ENCODE data around the gene KCNA2. TPM values are rescaled to one million over a fixed set of nuclear protein-coding genes. Genes with fewer than 3 reads are reported as not detected.

KCNA2 gene
- total RNA-seq, 1 experiment from 2014 or later = 0.11 TPM

GRCh38 chr1:110610696-110611286, 4.6 kb upstream of the KCNA2 start:
- H3K27me3 ChIP-seq (replicated peaks; ENCODE audit: control insufficient read depth, insufficient read depth, low read length) = no peaks in the 10 kb centered on the region; the same call in 1 of the 2 replicates
- TF ChIP-seq CTCF (IDR thresholded peaks at IDR 0.05; ENCODE audit: insufficient read depth in 1 of 2, low read depth in 1 of 2, low read length in 1 of 2, severe bottlenecking in 1 of 2, unreplicated experiment in 1 of 2) = no peak
- H3K4me3 ChIP-seq (ENCODE audit: low read depth, low read length) = no peak overlapping the region
- no TSS peak for BruUV-seq (replicated peaks)
- no peaks in the 10 kb centered on the region for H3K27me3 Mint-ChIP-seq (ENCODE audit: insufficient read depth, unreplicated experiment)
- no peaks in the 10 kb centered on the region for H3K9me3 ChIP-seq
- DNase-seq = no peak
- H3K27ac Mint-ChIP-seq (ENCODE audit: unreplicated experiment) = no peak overlapping the region
- ChIA-PET CTCF (interaction anchor here (0.9 kb wide), 1 partner anchor 9 kb away, joined by 3 read pairs; no protein-coding TSS in a partner anchor), POLR2A (no interaction called here)
- H3K4me1 ChIP-seq = no peaks in the 10 kb centered on the region
- no peaks in the 10 kb centered on the region for H3K36me3 ChIP-seq (ENCODE audit: control insufficient read depth, insufficient read depth, low read length)
- H3K36me3 Mint-ChIP-seq (ENCODE audit: insufficient read depth, unreplicated experiment) = no peaks in the 10 kb centered on the region
- no peaks in the 10 kb centered on the region for H3K9me3 Mint-ChIP-seq (ENCODE audit: unreplicated experiment)
- H3K4me1 Mint-ChIP-seq (ENCODE audit: low read depth, unreplicated experiment) = peaks cover 5% of the 10 kb centered on the region
- intact Hi-C loops (cut with micrococcal nuclease; ENCODE audit: unreplicated experiment) = no loop called here
- H3K4me3 Mint-ChIP-seq (ENCODE audit: unreplicated experiment) = no peak overlapping the region

GRCh38 chr1:110610084-110610483, 3.9 kb upstream of the KCNA2 start:
- Mint-ChIP-seq H3K27me3 (ENCODE audit: insufficient read depth, unreplicated experiment) (no peaks in the 10 kb centered on the region), H3K4me1 (ENCODE audit: low read depth, unreplicated experiment) (peaks cover 5% of the 10 kb centered on the region), H3K4me3 (ENCODE audit: unreplicated experiment) (no peak overlapping the region), H3K27ac (ENCODE audit: unreplicated experiment) (no peak overlapping the region), H3K36me3 (ENCODE audit: insufficient read depth, unreplicated experiment) (no peaks in the 10 kb centered on the region), H3K9me3 (ENCODE audit: unreplicated experiment) (no peaks in the 10 kb centered on the region)
- Histone ChIP-seq H3K9me3 (no peaks in the 10 kb centered on the region), H3K36me3 (ENCODE audit: control insufficient read depth, insufficient read depth, low read length) (no peaks in the 10 kb centered on the region), H3K4me1 (no peaks in the 10 kb centered on the region), H3K27me3 (replicated peaks; ENCODE audit: control insufficient read depth, insufficient read depth, low read length) (no peaks in the 10 kb centered on the region; the same call in 1 of the 2 replicates), H3K4me3 (ENCODE audit: low read depth, low read length) (no peak overlapping the region)
- ChIA-PET POLR2A (no interaction called here), CTCF (no interaction called here)
- BruUV-seq (replicated peaks) = no TSS peak
- TF ChIP-seq CTCF (IDR thresholded peaks at IDR 0.05; ENCODE audit: insufficient read depth in 1 of 2, low read depth in 1 of 2, low read length in 1 of 2, severe bottlenecking in 1 of 2, unreplicated experiment in 1 of 2) = no peak
- DNase-seq = no peak
- intact Hi-C loops (cut with micrococcal nuclease; ENCODE audit: unreplicated experiment) = no loop called here

GRCh38 chr1:110608247-110608646, 2.1 kb upstream of the KCNA2 start:
- Histone ChIP-seq H3K9me3 (no peaks in the 10 kb centered on the region), H3K4me3 (ENCODE audit: low read depth, low read length) (no peak overlapping the region), H3K4me1 (no peaks in the 10 kb centered on the region), H3K27me3 (replicated peaks; ENCODE audit: control insufficient read depth, insufficient read depth, low read length) (no peaks in the 10 kb centered on the region; the same call in 1 of the 2 replicates), H3K36me3 (ENCODE audit: control insufficient read depth, insufficient read depth, low read length) (no peaks in the 10 kb centered on the region)
- Mint-ChIP-seq H3K4me3 (ENCODE audit: unreplicated experiment) (no peak overlapping the region), H3K4me1 (ENCODE audit: low read depth, unreplicated experiment) (peaks cover 5% of the 10 kb centered on the region), H3K9me3 (ENCODE audit: unreplicated experiment) (no peaks in the 10 kb centered on the region), H3K27ac (ENCODE audit: unreplicated experiment) (no peak overlapping the region), H3K27me3 (ENCODE audit: insufficient read depth, unreplicated experiment) (peaks cover 3% of the 10 kb centered on the region), H3K36me3 (ENCODE audit: insufficient read depth, unreplicated experiment) (no peaks in the 10 kb centered on the region)
- TF ChIP-seq CTCF (IDR thresholded peaks at IDR 0.05; ENCODE audit: insufficient read depth in 1 of 2, low read depth in 1 of 2, low read length in 1 of 2, severe bottlenecking in 1 of 2, unreplicated experiment in 1 of 2) = no peak
- intact Hi-C loops (cut with micrococcal nuclease; ENCODE audit: unreplicated experiment) = no loop called here
- ChIA-PET POLR2A (no interaction called here), CTCF (no interaction called here)
- no peak for DNase-seq
- BruUV-seq (replicated peaks) = no TSS peak
